LNCaP clone FGC (cell line): ENCODE measurements around the gene C1QBP.

Experiments
- DNase-seq: peaks from one replicate; pipeline ENCODE4 v3.0.0-alpha.2; 2011; ENCODE audit warnings: low read depth
- H3K4me3 ChIP-seq: 2 replicates; pipeline ENCODE4 v1.5.1; 2011; ENCODE audit warnings: mild to moderate bottlenecking, low read depth, low read length, control low read depth
- TF ChIP-seq, protein P1 (sequence below): IDR thresholded peaks from 2 replicates; pipeline ENCODE4 v1.5.1; 2012; ENCODE audit warnings: mild to moderate bottlenecking; ENCODE audit not compliant: control insufficient read depth, insufficient read depth; ENCODE audit errors: extremely low read depth

The C1QBP gene

DNA sequence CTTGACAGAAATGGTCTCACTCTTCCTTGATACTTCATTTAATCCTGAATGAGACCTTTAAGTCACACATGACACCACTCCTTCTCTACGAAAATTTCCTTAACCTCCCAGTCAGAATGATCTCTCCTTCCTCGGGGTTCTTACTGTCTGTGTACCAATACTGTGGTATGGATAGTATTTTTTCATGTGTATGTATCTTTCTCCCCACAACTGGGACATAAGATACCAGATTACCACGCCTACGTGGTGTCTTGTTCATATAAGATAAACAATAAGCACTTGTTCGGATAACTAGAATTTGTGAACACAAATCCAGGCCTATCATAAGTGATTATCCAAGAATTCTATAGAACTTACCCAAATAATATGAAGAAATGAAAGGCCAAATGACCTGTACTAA, 30.8 kb downstream of the C1QBP start:
- TF ChIP-seq, protein P1, sequence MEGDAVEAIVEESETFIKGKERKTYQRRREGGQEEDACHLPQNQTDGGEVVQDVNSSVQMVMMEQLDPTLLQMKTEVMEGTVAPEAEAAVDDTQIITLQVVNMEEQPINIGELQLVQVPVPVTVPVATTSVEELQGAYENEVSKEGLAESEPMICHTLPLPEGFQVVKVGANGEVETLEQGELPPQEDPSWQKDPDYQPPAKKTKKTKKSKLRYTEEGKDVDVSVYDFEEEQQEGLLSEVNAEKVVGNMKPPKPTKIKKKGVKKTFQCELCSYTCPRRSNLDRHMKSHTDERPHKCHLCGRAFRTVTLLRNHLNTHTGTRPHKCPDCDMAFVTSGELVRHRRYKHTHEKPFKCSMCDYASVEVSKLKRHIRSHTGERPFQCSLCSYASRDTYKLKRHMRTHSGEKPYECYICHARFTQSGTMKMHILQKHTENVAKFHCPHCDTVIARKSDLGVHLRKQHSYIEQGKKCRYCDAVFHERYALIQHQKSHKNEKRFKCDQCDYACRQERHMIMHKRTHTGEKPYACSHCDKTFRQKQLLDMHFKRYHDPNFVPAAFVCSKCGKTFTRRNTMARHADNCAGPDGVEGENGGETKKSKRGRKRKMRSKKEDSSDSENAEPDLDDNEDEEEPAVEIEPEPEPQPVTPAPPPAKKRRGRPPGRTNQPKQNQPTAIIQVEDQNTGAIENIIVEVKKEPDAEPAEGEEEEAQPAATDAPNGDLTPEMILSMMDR, result no peak
- DNase-seq, result no peak
- no peak overlapping the region for H3K4me3 ChIP-seq

DNA sequence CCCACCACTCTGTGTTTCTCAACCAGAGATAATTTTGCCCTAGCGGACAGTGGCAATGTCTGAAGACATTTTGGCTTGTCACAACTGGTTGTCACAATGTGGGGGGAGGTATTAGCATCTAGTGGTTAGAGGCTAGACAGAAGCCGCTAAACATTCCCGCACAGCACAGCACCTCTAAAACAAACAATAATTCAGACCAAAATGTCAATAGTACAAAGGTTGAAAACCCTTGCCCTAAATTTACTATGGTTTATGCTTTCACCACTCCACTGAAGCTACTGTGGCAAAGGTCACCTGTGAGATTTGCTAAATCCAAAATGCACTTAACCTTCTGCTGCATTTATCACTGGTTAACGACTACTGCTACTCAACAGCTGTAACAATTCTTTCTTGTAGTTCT, 33.6 kb downstream of the C1QBP start:
- TF ChIP-seq, protein P1, result no peak
- DNase-seq, result no peak

GRCh38 chr17:5399767-5400166, 39.2 kb downstream of the C1QBP start:
- no peak for DNase-seq
- TF ChIP-seq, protein P1, result no peak
- no peak overlapping the region for H3K4me3 ChIP-seq

More for the DNA sequence above, 33.6 kb downstream of the C1QBP start:
- H3K4me3 ChIP-seq, result no peak overlapping the region

- no peak for DNase-seq
- no peak overlapping the region for H3K4me3 ChIP-seq
Measured at GRCh38 chr17:5396612-5397011, 42.3 kb downstream of the C1QBP start.

DNA sequence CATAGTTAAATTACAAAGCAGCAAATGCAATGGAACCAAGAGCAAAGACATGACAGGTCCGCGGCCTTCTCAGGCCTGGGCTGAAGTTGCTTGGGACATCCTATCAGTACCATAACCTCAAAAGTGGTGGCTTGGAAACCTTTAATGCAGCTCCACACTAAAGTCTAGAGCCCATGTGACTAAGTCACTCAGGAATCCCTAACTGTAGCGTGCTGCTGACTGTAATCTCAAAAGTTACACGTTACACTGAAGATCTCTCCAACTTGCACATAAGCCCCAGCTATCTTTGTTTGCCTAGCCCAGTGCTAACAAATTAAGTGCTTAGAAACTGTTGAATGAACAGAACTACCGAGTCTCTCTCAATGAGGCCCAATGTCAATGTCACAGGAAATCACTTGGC, 47.3 kb downstream of the C1QBP start:
- no peak overlapping the region for H3K4me3 ChIP-seq
- no peak for DNase-seq
- TF ChIP-seq, protein P1, result no peak

More at GRCh38 chr17:5396612-5397011, 42.3 kb downstream of the C1QBP start:
- TF ChIP-seq, protein P1, result no peak
